ENCODE data around the gene MYOM3. TPM values are rescaled to one million over a fixed set of nuclear protein-coding genes. Genes with fewer than 3 reads are reported as not detected.

The MYOM3 gene
- polyA plus RNA-seq, 2 of the 4 experiments (the other 2 are of a cell fraction): 2.6 to 8.5 TPM

DNA sequence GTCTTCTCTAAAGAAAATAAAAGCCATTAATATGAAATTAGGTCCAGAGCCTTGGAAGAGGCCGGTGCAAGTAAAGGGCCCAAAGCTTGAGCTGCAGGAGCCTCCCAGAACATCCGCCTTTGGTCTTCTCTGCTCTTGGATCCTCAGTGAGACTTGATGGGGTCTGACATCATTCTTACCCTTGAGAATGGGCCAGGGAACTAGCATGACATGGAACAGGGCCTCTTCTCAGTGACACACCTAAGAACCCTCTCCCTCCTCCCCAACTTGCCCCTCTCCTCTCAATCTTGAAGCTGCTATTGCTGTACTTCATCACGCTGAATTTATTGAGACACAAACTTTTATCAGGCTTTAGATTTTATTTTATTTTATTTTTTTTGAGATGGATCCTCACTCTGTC lies 91.5 kb downstream of the MYOM3 start:
- no peak for FAIRE-seq
- TF ChIP-seq JUN (IDR thresholded peaks at IDR 0.05) (no peak), ZSCAN20 (CRISPR knock-in tag; IDR thresholded peaks at IDR 0.05) (no peak), KDM1A (IDR thresholded peaks at IDR 0.05; ENCODE audit: low read depth) (no peak), HOXB5 (CRISPR knock-in tag; IDR thresholded peaks at IDR 0.05) (no peak), HEYL (CRISPR knock-in tag; IDR thresholded peaks at IDR 0.05) (no peak), NPAS2 (CRISPR knock-in tag; IDR thresholded peaks at IDR 0.05; ENCODE audit: borderline replicate concordance) (no peak)
- Histone ChIP-seq H3K9me3 (no peaks in the 10 kb centered on the region), H3K27ac (peak overlapping the region; percentile 96 to 99), H3K4me2 (0 out of 3 replicates have a peak overlapping the region, but pooled peaks have one; percentile 10), H3K4me1 (peaks cover 69% of the 10 kb centered on the region), H3K4me3 (no peak overlapping the region)
- CTCF ChIA-PET: interaction anchor here (1.1 kb wide), 1 partner anchor 40 kb away, joined by 5 read pairs; the partner anchor contains the start of gene SRSF10
- WGBS (ENCODE audit: missing lambda C conversion rate): 89% methylated on average over 3 of the region's 3 CpGs
- POLR2A ChIA-PET: interaction anchor here (2.5 kb wide), 1 partner anchor 40 kb away, joined by 13 read pairs; the partner anchor contains the start of gene SRSF10
- no peak for ATAC-seq
- DNase-seq (ENCODE audit: low read depth in 1 of 2, low spot score in 1 of 2): no peak

DNA sequence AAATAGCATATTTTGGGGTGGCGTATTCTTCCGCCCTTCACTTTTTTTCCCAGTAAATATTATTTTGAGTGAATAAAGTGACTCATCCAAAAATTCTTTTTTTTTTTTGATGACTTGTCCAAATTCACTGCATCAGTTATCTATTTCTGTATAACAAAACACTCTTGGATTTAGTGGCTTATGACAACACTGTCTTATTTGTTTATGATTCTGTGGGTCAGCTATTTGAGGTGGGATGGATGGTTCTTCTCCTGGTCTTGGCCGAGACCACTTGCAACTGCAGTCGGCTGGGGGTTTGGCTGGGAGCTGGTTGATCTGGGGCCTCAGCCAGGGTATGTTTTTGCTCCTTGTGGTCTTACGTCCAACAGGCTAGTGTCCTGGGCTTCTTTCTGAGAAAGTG lies 91.9 kb downstream of the MYOM3 start:
- WGBS (ENCODE audit: missing lambda C conversion rate): 79% methylated on average over 5 of the region's 5 CpGs
- peak overlapping the region; percentile 68 for H3K4me2 ChIP-seq
- CTCF ChIA-PET: interaction anchor here (1.3 kb wide), 1 partner anchor 8 kb away, joined by 6 read pairs; no protein-coding TSS in a partner anchor
- FAIRE-seq (no peak), DNase-seq (ENCODE audit: low read depth in 1 of 2, low spot score in 1 of 2) (no peak), ATAC-seq (no peak)
- POLR2A ChIA-PET: interaction anchor here (2.5 kb wide), 1 partner anchor 40 kb away, joined by 13 read pairs; the partner anchor contains the start of gene SRSF10
- peak overlapping the region; percentile 96 to 99 for H3K27ac ChIP-seq
- no peak overlapping the region for H3K4me3 ChIP-seq
- TF ChIP-seq MAFK (IDR thresholded peaks at IDR 0.05; ENCODE audit: partially characterized antibody) (peak; percentile 64), CBX8 (IDR thresholded peaks at IDR 0.05) (no peak), FOSL2 (IDR thresholded peaks at IDR 0.05) (no peak), FOSL2 (CRISPR knock-in tag; IDR thresholded peaks at IDR 0.05) (peak; percentile 72)
- TF ChIP-seq, protein P1, sequence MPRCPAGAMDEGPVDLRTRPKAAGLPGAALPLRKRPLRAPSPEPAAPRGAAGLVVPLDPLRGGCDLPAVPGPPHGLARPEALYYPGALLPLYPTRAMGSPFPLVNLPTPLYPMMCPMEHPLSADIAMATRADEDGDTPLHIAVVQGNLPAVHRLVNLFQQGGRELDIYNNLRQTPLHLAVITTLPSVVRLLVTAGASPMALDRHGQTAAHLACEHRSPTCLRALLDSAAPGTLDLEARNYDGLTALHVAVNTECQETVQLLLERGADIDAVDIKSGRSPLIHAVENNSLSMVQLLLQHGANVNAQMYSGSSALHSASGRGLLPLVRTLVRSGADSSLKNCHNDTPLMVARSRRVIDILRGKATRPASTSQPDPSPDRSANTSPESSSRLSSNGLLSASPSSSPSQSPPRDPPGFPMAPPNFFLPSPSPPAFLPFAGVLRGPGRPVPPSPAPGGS (IDR thresholded peaks at IDR 0.05): no peak
- TF ChIP-seq, protein P2, sequence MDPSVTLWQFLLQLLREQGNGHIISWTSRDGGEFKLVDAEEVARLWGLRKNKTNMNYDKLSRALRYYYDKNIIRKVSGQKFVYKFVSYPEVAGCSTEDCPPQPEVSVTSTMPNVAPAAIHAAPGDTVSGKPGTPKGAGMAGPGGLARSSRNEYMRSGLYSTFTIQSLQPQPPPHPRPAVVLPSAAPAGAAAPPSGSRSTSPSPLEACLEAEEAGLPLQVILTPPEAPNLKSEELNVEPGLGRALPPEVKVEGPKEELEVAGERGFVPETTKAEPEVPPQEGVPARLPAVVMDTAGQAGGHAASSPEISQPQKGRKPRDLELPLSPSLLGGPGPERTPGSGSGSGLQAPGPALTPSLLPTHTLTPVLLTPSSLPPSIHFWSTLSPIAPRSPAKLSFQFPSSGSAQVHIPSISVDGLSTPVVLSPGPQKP (IDR thresholded peaks at IDR 0.05; ENCODE audit: low read depth, low read length): no peak
- TF ChIP-seq, protein P3, sequence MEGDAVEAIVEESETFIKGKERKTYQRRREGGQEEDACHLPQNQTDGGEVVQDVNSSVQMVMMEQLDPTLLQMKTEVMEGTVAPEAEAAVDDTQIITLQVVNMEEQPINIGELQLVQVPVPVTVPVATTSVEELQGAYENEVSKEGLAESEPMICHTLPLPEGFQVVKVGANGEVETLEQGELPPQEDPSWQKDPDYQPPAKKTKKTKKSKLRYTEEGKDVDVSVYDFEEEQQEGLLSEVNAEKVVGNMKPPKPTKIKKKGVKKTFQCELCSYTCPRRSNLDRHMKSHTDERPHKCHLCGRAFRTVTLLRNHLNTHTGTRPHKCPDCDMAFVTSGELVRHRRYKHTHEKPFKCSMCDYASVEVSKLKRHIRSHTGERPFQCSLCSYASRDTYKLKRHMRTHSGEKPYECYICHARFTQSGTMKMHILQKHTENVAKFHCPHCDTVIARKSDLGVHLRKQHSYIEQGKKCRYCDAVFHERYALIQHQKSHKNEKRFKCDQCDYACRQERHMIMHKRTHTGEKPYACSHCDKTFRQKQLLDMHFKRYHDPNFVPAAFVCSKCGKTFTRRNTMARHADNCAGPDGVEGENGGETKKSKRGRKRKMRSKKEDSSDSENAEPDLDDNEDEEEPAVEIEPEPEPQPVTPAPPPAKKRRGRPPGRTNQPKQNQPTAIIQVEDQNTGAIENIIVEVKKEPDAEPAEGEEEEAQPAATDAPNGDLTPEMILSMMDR (IDR thresholded peaks at IDR 0.05): no peak
- peaks cover 73% of the 10 kb centered on the region for H3K4me1 ChIP-seq
- no peaks in the 10 kb centered on the region for H3K9me3 ChIP-seq

DNA sequence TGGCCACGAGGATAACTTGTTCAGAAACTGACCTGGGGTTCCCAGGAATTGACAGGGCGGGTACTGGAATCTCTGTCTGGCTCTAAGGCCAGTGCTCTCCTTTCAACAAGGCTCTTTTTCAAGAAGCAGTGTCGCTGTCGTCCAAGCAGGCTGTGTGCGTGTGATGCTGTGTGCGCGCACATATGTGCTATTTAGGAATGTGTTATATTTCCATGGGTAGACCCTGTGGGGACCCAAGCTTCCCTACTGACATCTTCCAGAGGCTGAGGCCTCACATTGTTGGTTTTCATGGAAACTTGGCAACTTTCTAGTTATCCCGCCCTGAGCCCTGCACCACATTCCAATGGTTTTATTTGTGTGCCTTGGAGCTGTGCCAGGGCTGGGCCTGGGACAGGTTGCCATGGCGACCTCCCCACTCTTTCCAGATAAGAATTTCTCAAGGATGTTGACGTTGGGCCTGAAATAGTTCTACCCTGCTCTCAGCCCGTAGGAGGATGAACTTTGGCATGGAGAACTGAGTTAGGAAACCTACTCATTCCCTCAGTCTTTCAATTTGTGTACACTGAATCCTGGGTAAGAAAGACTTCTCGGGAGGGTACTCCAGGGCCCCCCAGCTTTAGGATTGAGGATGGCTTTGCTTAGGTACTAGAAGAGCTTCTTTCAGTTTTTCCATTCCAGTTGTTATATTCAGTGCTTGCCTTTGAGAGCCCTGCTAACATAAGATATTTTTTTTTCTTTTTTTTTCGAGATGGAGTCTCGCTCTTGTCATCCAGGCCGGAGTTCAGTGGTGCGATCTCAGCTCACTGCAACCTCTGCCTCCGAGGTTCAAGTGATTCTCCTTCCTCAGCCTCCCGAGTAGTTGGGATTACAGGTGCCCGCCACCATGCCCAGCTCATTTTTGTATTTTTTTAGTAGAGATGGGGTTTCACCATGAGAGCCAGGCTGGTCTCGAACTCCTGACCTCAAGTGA lies 93.0 kb downstream of the MYOM3 start:
- peak; percentile 86 to 93 for ATAC-seq
- FAIRE-seq: no peak
- H3K4me2 ChIP-seq: peak overlapping the region; percentile 68
- H3K4me3 ChIP-seq: peak overlapping the region; percentile 17; the same call in 1 of the 3 replicates
- H3K9me3 ChIP-seq: no peaks in the 10 kb centered on the region
- peak; percentile 90 to 98 for DNase-seq (ENCODE audit: low read depth in 1 of 2, low spot score in 1 of 2)
- CTCF ChIA-PET: interaction anchor here (0.7 to 1.8 kb wide), 7 partner anchors 9 to 242 kb away, joined by 3 to 6 read pairs (median 3); no protein-coding TSS in a partner anchor
- 15% methylated on average over 20 of the region's 20 CpGs for WGBS (ENCODE audit: missing lambda C conversion rate)
- peak overlapping the region; percentile 96 to 99 for H3K27ac ChIP-seq
- POLR2A ChIA-PET: interaction anchor here (1.1 to 2.5 kb wide), 4 partner anchors 9 to 55 kb away, joined by 3 to 13 read pairs (median 4); partner anchors contain the start of gene SRSF10
- H3K4me1 ChIP-seq: peaks cover 79% of the 10 kb centered on the region
- no peak for TF ChIP-seq ZNF302 (CRISPR knock-in tag; IDR thresholded peaks at IDR 0.05)
- TF ChIP-seq, protein P4, sequence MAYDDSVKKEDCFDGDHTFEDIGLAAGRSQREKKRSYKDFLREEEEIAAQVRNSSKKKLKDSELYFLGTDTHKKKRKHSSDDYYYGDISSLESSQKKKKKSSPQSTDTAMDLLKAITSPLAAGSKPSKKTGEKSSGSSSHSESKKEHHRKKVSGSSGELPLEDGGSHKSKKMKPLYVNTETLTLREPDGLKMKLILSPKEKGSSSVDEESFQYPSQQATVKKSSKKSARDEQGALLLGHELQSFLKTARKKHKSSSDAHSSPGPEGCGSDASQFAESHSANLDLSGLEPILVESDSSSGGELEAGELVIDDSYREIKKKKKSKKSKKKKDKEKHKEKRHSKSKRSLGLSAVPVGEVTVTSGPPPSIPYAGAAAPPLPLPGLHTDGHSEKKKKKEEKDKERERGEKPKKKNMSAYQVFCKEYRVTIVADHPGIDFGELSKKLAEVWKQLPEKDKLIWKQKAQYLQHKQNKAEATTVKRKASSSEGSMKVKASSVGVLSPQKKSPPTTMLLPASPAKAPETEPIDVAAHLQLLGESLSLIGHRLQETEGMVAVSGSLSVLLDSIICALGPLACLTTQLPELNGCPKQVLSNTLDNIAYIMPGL (CRISPR knock-in tag; IDR thresholded peaks at IDR 0.05; ENCODE audit: borderline replicate concordance): no peak
- TF ChIP-seq, protein P5, sequence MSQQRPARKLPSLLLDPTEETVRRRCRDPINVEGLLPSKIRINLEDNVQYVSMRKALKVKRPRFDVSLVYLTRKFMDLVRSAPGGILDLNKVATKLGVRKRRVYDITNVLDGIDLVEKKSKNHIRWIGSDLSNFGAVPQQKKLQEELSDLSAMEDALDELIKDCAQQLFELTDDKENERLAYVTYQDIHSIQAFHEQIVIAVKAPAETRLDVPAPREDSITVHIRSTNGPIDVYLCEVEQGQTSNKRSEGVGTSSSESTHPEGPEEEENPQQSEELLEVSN (IDR thresholded peaks at IDR 0.05; ENCODE audit: borderline replicate concordance, low read depth): peak; percentile 56; the same call in 1 of the 2 replicates
- TF ChIP-seq, protein P1 (IDR thresholded peaks at IDR 0.05): peak; percentile 55; the same call in 1 of the 3 replicates
- TF ChIP-seq CEBPB (IDR thresholded peaks at IDR 0.05): peak; percentile 34 to 76; a peak in 3 of 4 replicates
- peak; percentile 51 to 75; a peak in 3 of 5 replicates for TF ChIP-seq JUN (IDR thresholded peaks at IDR 0.05)
- no peak for TF ChIP-seq PHF8 (IDR thresholded peaks at IDR 0.05; ENCODE audit: borderline replicate concordance, low read depth)
- TF ChIP-seq POLR2AphosphoS2 (conservative IDR thresholded peaks at IDR 0.05; ENCODE audit: low read length): no peak
- no peak for TF ChIP-seq TFCP2L1 (CRISPR knock-in tag; IDR thresholded peaks at IDR 0.05)
- no peak for TF ChIP-seq FOSL2 (IDR thresholded peaks at IDR 0.05)
- TF ChIP-seq FOSL2 (CRISPR knock-in tag; IDR thresholded peaks at IDR 0.05): 0 out of 2 replicates have a peak, but pooled peaks have one; percentile 12
- no peak for TF ChIP-seq KDM5A (IDR thresholded peaks at IDR 0.05)

Data from A549 (cell line).